Posterior cingulate gyrus (tissue), 11 donors: ENCODE data around the gene CDHR5.
"Not testable (repeated sequence)": the region's sequence is repeated elsewhere in the genome, so short reads cannot be mapped to it uniquely, and the experiment has no call there.

Source experiments
- DNase-seq, 10 donors: peaks; one replicate each; pipeline versions ENCODE4 v3.0.0 to v3.0.0-alpha.2; 2020 to 2021; ENCODE audit warnings: mixed read lengths in 3 of 10
- intact Hi-C: fragments of 100-400 bp; cut with DNase I; formaldehyde crosslinking; loops from one replicate; pipeline ENCODE4 v1.15.1; 2023

Gene CDHR5

DNA sequence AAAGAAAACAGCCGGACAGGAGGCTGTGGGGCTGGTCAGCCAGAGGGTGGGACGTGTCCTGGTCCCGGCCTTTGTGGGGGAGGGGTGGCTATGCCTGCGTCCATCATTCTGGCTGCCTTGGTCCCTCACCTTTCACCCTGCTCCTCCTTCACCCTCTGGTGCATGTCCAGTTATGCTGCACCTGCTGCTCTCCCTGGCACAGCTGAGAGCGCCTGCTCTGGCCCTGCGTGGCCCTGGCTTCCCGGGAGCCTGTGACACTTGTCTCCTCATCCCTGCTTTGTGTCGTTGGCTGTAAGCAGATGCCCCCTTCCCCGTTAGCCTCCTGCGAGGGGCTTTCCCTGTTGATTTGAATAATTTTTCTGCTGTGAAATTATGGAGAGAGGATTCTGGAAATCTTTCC, 31.8 kb downstream of the CDHR5 start:
- intact Hi-C loops: no loop called here
- no peak for DNase-seq

DNA sequence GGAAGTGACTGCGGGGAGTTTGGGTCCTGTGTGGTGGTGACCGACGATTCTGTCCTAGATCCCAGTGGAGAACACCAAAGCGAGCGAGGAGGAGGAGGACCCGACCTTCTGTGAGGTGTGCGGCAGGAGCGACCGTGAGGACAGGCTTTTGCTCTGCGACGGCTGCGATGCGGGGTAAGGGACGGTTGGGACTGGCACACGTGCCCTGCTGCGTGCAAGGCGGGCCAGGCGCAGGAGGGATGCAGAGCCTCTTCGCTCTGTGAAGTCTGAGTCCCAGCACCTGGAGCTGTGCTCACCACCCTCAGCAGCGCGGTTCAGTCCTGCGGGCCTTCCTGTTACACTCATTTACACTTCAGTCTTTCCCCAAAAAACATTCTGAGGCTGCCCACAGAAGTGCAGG, 32.3 kb downstream of the CDHR5 start:
- DNase-seq: no peak
- intact Hi-C loops: no loop called here

DNA sequence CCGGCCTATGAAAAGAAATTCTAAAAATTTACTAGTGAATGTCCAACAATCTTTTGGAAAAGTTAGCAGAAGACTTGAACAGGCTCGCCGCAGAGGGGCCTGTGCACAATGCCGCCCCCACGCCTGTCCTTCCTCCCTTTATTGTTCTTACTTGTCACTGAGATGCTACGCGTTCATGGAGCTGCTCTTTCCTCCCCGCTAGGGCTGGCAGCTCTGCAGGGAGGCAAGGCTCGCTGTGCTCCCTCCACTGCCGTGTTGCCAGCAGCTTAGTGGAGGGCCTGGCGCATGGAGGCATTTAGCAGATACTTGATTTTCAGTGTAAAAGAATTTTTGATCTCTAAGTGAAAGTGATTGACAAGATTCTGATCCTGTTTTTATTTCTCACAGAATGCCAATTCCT, 33.8 kb downstream of the CDHR5 start:
- intact Hi-C loops: no loop called here
- no peak for DNase-seq

DNA sequence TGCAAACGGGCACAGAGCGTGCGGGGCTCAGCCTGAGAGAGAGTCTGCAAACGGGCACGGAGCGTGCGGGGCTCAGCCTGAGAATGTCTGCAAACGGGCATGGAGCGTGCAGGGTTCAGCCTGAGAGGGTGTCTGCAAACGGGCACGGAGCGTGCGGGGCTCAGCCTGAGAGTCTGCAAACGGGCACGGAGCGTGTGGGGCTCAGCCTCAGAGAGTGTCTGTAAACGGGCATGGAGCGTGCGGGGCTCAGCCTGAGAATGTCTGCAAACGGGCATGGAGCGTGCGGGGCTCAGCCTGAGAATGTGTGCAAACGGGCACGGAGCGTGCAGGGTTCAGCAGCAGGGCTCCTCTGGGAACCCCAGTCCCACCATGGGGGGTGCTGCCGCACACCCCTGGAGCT, 35.0 kb downstream of the CDHR5 start:
- no peak for DNase-seq
- intact Hi-C loops: no loop called here

DNA sequence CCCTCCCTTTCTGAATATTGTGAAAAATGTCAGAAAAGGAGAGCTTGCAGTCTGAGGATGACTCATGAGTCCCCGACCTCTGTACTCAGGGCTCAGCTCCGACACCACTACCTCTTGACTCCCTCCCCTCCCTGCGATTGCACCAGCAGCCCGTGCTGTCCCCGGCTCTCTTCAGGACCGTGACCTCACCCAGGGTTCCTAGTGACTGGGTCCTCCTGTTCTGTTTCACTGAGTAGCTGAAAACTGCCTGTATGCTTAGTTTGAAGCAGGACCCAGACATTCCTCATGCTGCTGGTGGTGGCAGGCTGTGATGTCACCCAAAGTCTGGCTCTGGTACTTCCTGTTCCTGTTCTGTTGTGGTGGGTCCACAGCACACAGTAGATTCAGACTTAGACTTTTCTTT, 36.8 kb downstream of the CDHR5 start:
- no peak for DNase-seq

DNA sequence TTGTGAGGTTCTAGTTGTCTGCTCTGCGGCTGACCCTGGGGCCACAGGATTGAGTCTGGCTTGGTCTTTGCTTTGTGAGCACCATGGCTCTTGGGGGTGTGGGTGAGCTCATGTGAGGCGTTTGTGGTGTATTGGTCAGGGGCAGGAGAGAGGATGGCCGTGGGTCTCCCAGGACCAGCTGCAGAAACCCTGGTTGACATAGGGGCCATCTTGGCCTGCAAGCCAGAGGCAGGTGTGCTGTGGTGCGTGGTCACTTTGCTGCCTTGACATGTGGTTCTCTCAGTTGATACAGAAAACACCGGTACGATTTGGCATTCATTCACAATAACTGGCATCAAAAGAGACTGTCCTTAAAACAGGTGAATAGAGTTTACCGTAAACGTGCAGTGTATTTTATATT, 37.2 kb downstream of the CDHR5 start:
- DNase-seq: no peak
- intact Hi-C loops: no loop called here

More for the DNA sequence above, 36.8 kb downstream of the CDHR5 start:
- intact Hi-C loops: no loop called here

DNA sequence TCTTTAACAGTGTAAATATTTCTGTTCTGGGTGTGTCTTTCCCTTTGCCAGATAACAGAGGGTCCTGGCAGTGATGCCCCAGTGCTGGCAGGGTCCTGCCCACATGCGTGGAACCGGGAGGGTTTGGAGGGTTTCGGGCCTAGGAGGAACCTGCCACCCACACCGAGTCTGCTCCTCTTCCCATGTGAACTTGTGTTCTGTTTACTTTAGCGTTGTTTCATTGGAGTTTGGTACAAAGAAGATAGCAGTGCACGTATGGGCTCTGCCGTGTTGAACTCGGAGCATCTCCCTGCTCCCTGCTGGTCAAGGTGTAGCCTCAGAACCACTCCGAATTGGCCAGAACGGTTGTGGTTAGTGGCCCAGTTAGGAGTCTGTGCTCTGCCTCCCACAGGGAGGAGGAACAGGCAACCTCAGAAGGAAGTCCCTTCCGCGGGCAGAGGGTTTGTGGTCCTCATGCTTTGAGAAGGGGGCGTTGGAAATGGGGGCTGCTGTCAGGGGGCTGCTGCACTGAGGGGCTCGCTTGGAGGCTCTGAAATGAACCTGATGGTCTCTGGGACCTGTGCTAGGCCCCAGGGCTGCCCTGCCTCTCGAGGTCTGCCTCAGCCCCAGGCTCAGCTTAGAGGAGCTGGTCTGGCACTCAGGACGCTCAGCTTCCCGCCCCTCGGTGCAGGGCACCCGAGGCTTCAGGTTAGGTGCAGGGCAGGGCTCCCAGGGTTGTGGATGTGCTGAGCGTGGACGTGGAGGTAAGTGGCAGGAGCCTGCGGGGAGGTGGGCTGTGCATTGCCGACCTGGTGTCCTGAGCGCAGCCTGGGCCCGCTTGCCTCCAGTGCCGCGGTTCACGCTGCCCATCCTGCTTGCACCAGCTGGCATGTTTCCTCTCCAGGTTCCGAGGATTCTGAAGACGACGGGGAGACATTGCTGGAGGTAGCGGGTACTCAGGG, 38.1 kb downstream of the CDHR5 start:
- intact Hi-C loops: no loop called here

DNA sequence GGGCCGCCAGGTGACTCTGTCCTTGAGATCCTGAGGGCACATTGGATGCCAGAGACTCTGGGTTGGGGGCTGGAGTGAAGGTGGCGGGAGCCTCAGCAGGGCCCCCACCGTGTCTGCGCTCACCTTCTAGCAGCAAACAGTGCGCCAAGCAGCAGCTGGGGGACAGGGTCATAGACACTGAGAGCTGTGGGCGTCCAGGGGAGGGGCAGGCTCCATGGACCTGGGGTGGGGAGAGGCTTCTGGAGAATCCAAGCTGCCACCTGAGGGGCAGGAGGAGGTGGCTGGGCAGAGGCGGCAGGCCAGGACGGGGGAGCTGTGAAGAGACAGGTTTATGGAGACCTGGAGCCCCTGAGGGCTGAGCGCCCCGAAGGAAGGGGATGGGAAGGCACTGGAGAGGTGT, 40.5 kb downstream of the CDHR5 start:
- DNase-seq: peak in 1 of 10 donors; percentile 76
- intact Hi-C loops: no loop called here

More for the DNA sequence above, 38.1 kb downstream of the CDHR5 start:
- no peak for DNase-seq

DNA sequence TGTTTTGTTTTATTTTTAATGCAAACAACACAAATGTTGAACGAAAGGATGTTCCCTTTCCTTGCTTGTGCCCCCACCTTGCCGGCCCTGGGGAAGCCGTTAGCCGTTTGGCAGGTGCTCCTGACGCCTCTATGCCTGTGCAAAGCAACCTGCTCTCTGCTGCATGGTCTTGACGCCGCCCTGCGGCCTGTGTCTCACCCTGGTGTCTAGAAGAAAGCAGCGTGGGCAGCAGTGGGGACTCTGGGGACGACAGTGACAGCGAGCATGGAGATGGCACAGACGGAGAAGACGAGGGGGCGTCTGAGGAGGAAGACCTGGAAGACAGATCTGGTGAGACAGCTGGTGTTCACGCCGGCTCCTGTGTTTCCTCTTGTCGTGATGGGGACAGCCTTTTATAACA, 43.0 kb downstream of the CDHR5 start:
- intact Hi-C loops: no loop called here
- DNase-seq: peak in 8 of 10 donors; percentile 56 to 96 (median 80)

DNA sequence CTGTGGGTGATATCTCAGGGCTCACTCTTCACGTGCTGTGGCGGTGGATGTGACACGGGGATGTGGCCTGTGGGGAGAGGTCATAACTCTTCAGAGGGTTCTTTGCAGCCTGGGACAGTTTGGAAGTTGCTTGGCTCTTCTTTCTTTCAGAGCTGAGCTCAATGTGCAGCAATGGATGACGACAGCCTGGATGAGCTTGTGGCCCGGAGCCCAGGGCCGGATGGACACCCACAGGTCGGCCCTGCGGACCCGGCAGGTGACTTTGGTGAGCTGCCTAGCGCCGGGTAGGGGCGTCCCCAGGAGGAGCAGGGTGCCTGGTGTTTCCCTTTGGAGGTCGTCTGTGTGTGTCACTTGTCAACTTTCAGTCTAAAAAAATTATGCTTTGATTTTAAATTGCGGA, 43.4 kb downstream of the CDHR5 start:
- intact Hi-C loops: no loop called here
- DNase-seq: no peak

DNA sequence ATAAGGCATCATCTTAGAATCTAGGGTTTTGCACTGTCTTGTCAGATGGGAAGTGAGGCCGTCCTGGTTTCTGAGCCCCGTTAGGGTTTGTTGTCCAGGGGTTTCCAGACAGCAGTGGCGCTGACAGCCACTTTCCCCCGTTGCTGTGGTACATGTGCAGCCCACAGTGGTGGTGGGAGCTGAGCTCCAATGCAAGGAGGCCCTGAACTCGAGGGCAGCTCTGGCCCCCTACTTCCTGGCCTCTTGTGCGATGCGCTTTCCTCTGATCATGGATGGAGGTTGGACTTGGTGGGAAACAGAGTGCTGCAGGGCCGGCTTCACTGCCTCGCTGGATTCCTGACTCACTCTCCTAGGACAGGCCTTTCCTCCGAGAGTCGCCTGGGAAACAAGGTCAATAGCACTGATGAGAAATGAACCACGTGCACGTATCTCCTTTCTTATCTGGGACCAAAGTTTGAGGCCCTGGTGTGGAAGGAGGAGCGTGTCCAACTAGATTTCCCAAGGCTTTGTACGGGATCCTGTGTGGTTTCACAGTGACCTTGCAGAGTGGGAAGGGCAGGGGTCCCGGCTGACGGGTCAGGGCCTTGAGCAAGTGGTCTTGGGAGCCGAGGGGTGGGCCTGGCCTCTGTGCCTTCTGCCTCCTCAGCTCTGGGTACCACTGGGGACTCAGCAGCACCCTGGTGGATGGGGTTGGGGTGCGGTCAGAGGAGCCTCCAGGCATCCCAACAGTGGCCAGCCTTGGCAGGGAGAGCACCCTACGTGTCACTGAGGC, 44.7 kb downstream of the CDHR5 start:
- intact Hi-C loops: no loop called here

DNA sequence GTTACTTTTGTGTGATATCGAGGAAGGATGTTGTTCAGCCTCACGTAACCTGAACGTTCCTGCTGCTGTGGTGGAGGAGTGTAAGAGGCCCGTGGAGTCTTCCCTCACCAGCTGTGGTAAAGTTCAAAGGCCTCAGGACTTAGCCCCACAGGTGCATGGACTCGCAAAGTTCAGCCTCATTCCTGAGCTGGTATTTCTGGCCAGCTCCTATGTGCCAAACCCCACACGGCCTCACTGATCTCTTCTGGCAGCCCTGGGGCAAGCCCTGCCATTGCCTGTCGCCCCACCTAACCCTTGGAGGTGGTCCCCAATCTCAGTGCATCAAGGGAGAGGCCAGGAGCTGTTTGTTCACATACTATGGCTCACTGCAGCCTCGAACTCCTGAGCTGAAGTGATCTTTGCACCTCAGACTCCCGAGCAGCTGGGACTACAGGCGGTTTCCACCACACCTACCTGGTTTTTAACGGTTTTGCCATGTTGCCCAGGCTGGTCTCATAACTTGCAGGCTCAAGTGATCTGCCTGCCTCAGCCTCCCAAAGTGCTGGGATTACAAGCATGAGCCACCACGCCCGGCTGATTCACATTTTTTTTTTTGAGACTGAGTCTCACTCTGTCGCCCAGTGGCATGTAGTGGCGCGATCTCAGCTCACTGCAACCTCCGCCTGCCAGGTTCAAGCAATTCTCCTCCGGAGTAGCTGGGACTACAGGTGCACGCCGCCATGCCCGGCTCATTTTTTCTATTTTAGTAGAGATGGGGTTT, 46.3 kb downstream of the CDHR5 start:
- no peak for DNase-seq
- intact Hi-C loops: no loop called here

More for the DNA sequence above, 44.7 kb downstream of the CDHR5 start:
- no peak for DNase-seq

DNA sequence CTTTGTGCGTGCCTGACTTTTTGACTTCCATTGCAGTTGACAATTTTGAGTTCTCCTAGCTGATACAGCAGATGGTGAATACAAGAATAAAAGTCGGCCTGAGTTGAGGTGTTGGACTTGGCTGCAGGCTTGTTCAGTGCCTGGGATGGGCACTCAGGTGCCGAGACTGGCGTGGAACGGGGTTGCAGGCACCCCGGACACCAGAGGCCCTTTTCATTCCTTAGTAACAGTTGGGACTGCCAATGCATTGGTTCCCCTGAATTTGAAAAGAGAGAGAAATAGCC, 47.2 kb downstream of the CDHR5 start:
- no peak for DNase-seq
- intact Hi-C loops: no loop called here

DNA sequence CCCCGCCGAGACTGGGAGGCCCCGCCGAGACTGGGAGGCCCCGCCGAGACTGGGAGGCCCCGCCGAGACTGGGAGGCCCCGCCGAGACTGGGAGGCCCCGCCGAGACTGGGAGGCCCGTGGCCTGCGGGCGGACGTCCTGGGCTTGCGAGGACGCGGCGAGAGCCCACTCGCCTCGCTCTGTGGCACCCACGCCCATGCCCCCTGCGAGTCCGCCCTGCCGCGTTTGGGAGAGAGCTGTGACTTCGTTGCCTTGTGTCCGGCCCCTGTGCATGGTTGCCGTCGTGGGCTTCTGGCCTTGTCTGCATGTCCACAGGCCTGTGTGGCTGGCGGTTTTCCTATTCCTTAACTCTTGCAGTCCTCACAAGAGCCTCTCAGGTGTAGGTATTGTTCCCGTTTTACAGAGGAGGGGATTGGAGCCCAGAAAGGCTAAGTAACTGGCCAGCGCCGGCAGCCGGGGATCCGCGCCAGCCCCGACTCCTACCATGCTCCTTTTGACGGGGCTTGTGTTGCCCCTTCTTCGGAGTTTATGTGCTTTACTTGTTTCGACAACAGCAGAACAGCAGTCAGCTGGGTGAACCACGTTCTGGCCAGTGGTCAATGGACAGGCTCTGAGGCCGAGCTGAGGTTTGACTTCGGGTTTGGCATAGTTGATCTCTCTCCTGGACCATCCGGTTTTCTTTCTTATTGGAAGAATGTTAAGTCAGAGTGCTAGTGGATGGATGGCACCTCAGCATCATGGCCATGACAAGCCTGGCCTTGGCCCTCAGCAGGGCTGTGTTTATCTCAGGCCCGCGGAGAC, 47.7 kb downstream of the CDHR5 start:
- DNase-seq: no peak
- intact Hi-C loops: no loop called here

DNA sequence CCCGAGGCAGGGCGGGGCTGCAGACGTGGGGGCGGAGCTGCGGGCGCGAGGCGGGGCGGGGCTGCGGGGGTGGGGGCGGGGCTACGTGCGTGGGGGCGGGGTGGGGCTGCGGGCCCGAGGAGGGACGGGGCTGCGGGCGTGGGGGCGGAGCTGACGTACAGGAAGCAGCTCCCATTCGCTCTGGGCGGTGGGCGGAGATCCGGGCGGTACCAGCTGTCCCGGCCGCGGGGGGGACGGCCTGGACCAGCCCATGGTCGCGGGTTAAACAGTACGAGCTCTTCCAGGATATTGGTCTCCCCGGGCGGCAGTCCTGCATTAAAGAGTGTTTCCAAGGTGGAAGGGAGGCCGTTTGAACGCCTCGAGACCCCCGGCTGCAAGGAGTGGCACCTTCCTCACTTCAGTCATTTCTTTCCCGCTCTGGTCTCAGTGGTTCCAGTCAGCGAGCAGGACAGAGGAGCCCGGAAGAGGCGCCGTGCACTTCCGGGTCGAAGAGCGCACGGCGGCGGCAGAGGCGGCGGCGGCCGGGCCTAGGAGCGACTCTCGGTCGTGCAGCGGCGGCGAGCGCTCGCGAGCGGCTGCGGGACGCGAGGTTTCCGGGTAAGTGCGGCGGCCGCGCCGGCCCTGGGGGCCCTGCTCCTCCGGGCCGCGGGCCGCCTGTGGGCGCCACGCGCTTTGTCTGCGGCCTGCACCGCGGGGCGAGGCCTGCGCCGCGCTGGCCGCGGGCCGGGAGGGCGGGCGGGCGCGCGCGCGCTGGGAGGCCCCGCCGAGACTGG, 48.6 kb downstream of the CDHR5 start, which contains the start of gene PHRF1:
Gene PHRF1 (plus strand): TSS at position 475 of the 773 bp plus-strand sequence. CDS start 5,043 bp downstream, outside the sequence.
- intact Hi-C loops: no loop called here
- peak; percentile 91 to 99 (median 96) for DNase-seq

DNA sequence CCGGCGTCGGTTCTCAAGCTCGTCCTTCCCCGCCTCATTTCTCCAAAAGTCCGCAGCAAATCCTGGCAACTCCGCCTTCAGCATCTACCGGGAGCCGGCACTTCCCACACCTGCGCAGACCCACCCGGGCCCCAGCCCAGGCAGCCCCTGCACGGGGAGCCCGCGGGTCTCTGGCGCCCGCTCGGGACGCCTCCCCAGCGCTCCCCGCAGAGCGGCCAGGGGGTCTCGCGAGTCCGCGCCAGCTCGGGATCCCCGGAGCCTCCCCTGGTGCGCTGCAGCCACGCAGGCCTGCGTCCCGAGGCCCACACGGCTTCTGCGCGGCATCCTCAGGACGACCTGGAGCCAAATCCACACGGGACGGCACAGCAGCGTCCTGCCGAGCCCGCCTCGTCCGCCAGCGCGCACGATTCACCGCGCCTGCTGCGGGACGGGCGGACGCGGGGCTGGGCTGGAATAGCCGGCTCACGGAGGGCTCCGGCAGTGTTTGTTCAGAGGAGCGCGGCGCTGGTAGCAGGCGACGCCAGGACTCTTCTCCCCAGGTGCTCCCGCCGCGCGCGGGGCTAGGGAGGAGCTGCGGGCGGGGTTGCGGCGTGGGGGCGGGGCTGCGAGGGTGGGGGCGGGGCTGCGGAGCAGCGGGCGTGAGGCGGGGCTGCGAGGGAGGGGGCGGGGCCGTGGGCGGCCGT, 49.3 kb downstream of the CDHR5 start:
- DNase-seq: no peak
- intact Hi-C loops: no loop called here

DNA sequence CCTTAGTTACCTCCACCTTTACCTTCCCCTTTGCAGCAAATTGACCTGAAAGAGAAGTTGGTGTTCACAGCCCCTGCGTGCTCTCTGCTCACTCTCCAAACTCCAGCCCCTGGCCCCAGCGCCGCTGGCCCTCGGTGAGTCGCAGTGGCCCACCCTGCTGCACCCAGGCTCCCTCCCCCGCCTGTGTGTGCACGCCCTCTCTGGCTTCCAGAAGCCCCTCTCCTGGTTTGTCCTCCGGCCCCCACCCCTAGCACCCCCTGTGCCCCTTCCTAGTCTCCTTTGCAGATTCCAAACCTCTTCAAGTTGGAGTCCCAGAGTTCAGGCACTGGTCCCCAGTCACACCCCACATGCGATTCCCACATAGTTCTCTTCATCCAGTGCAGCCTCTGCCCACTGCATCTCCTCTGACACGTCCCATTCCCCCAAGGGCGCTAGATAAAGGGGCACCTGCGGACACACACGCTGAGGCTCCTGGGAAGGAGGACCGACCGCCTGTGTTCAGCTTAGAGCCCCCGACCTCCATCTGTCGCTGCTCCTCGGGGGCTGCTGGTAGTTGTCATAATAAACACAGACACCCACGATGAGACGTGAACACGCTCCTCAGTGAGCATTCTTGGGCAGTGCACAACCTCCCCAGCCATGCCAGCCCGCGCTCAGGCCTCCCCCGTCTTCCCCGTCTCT, 50.0 kb downstream of the CDHR5 start:
- no peak for DNase-seq
- intact Hi-C loops: no loop called here

DNA sequence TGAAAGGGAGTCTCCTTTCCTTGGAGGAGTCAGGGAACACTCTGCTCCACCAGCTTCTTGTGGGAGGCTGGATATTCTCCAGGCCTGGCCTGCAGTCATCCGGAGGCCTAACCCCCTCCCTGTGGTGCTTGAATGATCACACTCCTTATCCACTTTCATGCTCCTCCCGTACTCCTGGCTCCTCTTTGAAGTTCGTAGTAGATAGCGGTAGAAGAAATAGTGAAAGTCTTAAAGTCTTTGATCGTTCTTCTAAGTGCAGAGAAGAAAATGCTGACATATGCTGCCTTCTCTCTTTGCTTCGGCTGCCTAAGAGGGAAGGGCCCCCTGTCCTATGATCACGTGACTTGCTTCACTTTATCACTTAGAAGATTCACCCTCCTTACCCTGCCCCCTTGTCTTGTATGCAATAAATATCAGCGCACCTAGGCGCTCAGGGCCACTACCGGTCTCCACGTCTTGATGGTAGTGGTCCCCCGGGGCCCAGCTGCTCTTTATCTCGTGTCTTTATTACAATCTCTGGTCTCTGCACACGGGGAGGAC, 50.7 kb downstream of the CDHR5 start:
- intact Hi-C loops, DNase-seq: not testable (repeated sequence)
